ENCODE measurements around the gene ATL3.
"Not testable (repeated sequence)": the region's sequence is repeated elsewhere in the genome, so short reads cannot be mapped to it uniquely, and the experiment has no call there.

Gene ATL3

GRCh38 chr11:63671322-63672155 is at the start of gene ATL3:
Gene ATL3, minus strand, starts transcription at chr11:63671376. Its CDS starts 41 bp downstream, at chr11:63671335.
- no peak for FAIRE-seq

- no peak for FAIRE-seq
These were observed 49.4 kb upstream of the ATL3 start for GRCh38 chr11:63720611-63721010.

GRCh38 chr11:63719987-63720386 is 48.8 kb upstream of the ATL3 start:
- no peak for FAIRE-seq

- FAIRE-seq: no peak
These were observed 47.8 kb upstream of the ATL3 start for GRCh38 chr11:63719001-63719400.

- no peak for FAIRE-seq
These were observed 44.9 kb upstream of the ATL3 start for GRCh38 chr11:63716046-63716445.

- no peak for FAIRE-seq
These were observed 42.6 kb upstream of the ATL3 start for GRCh38 chr11:63713766-63714165.

GRCh38 chr11:63711838-63712237 is 40.7 kb upstream of the ATL3 start:
- no peak for FAIRE-seq

GRCh38 chr11:63710476-63711217 is 39.5 kb upstream of the ATL3 start:
- no peak for FAIRE-seq

- no peak for FAIRE-seq
These were observed 38.2 kb upstream of the ATL3 start for GRCh38 chr11:63709336-63709884.

GRCh38 chr11:63708764-63709163 is 37.6 kb upstream of the ATL3 start:
- no peak for FAIRE-seq

- no peak for FAIRE-seq
These were observed 34.4 kb upstream of the ATL3 start for GRCh38 chr11:63705526-63705925.

GRCh38 chr11:63699896-63700295 is 28.7 kb upstream of the ATL3 start:
- FAIRE-seq: no peak

- no peak for FAIRE-seq
These were observed 28.0 kb upstream of the ATL3 start for GRCh38 chr11:63698976-63699733.

- FAIRE-seq: no peak
These were observed 23.4 kb upstream of the ATL3 start for GRCh38 chr11:63694596-63694995.

- FAIRE-seq: no peak
These were observed 16.7 kb upstream of the ATL3 start for GRCh38 chr11:63687845-63688244.

GRCh38 chr11:63686926-63687325 is 15.8 kb upstream of the ATL3 start:
- no peak for FAIRE-seq

GRCh38 chr11:63685158-63685721 is 14.1 kb upstream of the ATL3 start:
- FAIRE-seq: not testable (repeated sequence)

- FAIRE-seq: no peak
These were observed 12.2 kb upstream of the ATL3 start for GRCh38 chr11:63683133-63683991.

GRCh38 chr11:63682066-63683021 is 11.2 kb upstream of the ATL3 start:
- FAIRE-seq: no peak

- FAIRE-seq: no peak
These were observed 10.3 kb upstream of the ATL3 start, which contains the start of gene RTN3 for GRCh38 chr11:63681321-63682065. Gene RTN3, plus strand, starts transcription at chr11:63681500. Its CDS starts 137 bp downstream, at chr11:63681637.

Data from islet of Langerhans (tissue), 1 donor.